ENCODE results near the gene CPEB1.
A peak's percentile ranks its signal among the peaks of the same experiment; 100 is the strongest.
"Not testable (repeated sequence)": the region's sequence is repeated elsewhere in the genome, so short reads cannot be mapped to it uniquely, and the experiment has no call there.

Gene CPEB1

DNA sequence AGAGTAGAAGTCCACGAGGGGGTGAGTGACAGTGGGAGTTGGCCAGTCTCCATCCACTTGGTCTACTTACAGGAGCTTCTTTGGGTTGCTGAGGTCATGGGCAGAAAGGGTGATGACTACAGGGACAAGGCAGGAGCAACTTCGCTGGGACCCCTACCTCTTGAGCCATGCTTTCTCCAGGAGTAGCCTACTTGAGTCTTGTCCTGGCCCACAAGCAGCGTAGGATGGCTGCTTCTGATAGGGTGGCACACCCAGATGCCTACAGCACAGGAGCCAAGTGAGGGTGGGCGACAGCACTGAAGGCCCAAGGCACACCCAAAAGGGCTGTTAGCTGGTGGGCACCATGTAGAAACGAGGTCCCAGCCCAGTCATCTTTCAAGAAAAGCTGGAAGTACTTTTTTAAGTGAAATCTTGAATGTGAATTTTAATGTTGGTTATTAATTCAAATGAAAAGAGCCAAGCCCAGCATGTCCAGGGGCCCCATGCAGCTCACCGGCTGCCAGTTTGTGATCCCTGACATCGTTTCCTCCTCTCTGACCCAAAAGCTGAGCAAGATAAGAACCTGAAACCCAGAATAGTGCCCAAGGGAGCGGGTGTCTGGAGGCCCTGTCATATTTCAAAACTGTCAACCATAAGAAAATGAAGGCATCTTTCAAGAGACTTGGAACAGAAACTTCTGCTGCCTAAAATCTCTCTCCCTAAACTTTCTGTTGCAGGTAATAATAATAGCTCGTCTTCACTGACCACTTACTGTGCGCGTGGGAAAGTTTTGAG, 2.2 kb upstream of the CPEB1 start:
- DNase-seq (ENCODE audit: low spot score): no peak

DNA sequence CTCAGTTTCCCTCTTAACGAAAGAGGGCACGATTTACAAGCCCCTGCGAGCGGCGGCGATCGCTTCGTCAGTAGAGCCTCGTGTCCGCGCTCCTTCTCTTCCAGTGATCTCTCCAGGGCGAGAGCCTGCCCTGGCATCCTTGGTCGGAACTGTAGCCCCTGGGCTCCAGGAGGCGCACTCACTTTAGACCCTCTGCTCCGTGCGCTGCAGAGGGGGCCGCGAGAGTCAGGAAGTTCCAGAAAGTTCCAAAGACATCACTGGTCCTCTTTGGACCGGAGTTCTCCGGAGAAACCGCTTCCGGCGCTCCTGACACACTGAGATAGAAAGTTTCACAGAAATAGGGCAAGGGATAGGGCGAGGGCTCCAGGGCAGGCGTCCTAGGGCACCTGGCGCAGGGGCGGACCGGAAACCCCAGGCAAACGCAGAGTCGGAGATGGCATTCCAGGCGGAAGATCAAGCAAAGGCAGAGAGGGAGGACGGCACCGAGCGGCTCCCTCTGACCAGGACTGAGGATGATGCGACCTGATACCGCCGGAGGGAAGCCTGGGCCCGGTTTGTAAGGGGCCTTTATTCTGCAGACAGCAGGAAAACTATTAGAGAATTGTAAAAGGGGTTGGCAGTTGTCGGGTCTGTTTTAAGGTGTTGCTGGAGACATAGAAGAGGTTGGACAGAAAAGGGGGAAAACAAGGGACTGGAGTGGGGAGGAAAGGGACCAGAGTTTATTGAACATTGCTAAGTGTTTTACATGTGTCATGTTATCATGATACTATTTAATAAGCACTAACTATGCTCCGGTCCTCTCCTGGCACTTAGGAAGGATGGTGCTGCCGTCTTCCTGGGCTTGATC, 1.3 kb upstream of the CPEB1 start:
- no peak for DNase-seq (ENCODE audit: low spot score)

DNA sequence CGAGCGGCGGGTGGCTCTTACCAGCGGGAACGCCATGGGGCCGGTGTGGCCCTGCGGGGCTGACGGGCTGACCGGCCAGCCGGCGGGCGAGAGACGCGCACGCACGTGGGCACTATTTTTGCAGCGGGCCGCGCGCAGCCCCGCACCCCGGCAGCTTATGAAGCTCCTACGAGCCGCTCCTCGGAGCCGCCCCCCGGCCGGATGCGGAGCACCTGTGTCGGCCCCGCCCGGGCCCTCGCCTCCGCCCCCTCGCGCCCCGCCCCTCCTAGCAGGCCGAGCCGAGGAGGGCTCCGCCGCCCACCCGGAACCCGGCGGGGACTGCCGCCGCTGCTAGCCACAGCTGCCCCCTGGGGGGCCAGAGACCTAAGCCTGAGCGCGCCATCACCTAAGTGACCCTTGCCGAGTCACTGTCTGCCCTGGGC, 683 bp upstream of the CPEB1 start:
- peak; percentile 26 for DNase-seq (ENCODE audit: low spot score)

DNA sequence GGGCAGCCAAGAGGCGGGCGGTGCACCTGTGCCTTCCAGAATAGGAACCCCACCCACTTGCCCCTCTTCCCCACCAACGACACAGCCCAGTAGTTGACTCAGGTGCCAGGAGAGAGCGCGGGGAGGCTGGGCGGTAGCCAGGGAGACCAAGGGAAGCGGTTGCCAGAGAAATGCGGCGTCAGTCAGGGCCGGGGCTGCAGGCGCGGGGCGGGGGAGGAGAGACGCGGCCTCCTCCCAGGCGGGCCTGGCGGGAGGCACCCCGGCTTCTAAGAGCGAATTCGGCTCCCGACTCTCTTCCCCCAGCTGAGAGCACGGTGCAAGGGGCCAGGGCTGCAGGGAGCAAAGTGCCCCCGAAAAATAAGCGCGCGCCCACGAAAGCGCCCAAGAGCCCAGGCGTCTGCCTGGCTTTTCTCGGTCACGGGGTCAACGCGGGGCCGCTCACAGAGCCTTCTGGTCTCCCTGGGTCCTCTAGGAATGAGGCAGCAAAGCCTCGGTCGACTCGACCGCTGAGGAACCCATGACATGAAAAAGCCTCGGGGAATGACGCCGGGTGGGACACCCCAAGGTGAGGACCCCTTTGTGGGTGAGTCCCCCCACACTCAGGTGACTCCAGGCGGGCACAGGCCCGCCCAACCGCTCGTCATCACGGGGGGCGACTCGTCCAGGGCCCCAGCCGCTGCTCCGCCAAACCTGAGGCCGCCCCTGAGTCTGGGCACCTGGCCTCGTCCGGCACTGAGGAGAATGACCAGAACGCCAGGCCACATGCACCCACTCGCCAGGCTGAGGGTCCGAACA, 716 bp downstream of the CPEB1 start:
- DNase-seq (ENCODE audit: low spot score): no peak

DNA sequence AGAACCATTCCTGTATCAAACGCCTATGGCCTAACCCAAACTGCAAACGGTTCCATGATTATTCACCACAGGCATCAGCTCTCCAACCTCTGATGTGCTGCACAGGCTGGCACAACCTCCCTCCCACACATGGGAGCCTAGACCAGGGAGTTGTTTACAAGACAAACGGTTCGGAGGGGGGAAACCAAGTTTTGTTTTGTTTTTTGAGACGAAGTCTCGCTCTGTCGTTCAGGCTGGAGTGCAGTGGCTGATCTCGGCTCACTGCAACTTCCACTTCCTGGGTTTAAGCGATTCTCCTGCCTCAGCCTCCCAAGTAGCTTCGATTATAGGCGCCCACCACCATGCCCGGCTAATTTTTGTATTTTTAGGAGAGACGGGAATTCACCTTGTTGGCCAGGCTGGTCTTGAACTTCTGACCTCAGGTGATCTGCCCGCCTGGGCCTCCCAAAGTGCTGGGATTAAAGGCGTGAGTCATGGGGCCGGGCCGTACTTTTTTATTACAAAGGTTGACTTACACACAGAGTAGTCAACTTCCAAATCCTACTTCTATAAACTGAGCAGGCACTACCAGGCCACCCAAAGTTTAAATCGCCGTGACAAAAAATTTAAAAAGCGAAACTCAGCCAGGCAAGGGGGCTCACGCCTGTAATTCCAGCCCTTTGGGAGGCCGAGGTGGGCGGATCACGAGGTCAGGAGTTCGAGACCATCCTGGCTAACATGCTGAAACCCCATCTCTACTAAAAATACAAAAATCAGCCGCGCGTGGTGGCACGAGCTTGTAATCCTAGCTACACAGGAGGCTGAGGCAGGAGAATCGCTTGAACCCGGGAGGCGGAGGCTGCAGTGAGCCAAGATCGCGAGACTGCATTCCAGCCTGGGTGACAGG, 2.0 kb downstream of the CPEB1 start:
- not testable (repeated sequence) for DNase-seq (ENCODE audit: low spot score)

DNA sequence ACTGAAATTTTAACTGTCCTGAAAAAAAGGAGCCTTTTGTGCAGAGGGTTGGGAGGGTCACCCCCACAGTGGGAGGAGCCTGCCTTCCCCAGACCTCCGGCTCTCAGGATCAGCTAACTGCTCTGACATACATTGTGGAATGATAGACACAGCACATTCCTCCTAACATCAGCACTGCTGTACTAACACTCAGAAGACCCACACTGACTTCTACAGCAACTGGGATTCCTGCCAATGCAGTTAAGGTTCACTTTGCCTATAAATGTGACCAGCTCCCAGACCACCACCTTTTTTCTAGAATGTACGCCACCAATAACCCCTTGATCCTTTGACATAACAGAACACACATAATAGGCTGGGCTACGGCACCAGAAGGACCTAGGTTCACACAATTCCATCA, 3.2 kb downstream of the CPEB1 start:
- DNase-seq (ENCODE audit: low spot score): no peak

DNA sequence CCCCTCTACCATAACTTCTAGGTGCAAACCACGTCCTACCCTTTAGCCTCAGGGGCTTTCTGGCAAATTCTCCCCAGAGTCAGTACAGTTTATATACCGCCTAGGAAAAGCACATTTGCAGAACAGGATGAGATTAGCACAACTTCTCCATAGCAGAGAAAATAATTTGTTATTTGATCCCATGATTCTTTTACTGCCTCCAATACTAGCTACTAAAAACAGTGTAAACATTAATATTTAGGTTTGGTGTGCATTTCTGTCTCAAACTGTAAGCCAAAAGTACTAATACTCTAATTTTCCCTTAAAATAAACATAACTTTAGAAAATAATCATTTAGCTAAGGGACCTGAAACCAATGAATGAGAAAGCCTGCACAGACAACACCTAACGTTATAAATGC, 4.5 kb downstream of the CPEB1 start:
- DNase-seq (ENCODE audit: low spot score): no peak

DNA sequence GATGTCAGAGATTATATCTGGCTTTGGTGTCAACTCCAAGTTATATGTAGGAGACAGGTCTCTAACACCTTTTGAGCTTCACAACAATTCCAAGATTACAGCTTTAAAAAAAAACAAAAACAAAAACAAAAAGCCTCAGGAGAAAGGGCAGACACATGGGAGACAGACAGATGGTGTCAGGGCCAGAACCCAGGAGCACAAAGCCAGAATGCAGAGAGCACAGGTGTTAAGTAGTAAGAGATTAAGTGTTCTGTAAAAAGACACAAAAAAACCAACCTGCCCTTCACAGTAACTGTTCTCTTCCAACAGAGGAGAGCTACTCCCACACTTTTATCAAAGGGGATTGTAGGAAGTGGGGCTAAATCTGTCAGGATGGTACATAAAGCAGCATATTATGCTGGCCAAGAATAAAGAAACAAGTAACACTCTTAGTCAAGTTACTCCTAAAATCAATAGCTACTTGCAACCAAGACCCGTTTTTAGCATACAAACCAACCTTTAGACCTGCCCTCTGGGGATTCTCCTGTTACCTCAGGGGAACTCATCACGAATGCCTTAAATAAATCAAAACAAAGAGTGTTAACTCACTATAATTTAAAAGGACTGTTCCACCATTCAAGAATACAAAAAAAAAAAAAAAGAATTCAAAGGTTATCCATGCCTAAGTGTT, 5.9 kb downstream of the CPEB1 start:
- DNase-seq (ENCODE audit: low spot score): no peak

DNA sequence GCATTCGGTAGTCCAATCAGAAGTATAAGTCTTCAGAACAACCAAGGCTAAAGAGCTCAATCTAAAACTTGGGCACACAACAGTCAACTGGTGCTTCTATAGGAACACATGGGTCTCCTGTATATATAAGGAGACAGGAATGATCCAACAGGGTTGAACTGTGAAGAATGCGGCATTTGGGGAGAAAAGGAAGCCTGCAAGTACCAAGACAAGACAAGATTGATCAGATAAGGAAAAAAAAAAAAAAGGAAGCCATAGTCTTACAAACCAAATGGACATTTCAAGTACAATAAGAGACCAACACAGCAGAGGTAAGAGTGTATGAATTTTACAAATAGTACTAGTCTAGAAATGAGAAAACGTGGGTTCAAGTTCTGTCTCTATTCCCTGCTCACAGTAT, 6.5 kb downstream of the CPEB1 start:
- DNase-seq (ENCODE audit: low spot score): no peak

DNA sequence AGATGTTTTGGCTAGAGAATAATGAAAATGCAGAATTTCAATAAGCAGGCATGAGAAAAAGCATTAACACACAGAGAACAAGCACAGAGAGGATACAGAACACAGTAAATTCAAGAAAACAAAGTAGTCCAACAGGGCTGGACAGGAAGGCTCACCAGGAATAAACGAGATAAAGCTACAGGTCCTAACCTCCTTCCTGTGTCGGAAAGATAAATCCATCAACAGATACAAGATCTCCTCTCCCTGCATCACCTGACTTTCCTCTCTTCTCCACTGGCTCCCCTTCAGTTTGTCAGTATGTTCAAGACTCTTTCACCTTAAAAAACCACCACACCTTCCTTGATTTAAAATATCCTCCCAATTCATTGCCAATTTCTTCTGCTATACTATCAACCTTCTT, 11.4 kb downstream of the CPEB1 start:
- DNase-seq (ENCODE audit: low spot score): no peak

DNA sequence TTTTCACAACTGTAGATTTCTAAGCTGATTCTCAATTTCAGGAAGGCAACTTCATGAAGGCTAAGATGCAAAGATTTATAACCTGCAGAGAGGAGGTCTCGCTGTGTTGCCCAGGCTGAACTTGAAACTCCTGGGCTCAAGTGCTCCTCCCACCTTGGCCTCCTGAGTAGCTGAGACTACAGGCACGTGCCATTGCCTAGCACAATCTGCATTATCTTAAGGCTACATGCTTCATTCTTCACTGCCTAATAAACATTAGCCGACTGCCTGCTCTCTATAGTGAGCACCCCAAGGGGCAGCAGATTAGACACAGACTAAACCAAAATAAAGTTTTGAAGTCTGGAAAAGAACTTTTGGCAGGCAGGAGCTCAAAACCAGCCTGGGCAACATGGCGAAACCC, 17.1 kb downstream of the CPEB1 start:
- DNase-seq (ENCODE audit: low spot score): no peak

DNA sequence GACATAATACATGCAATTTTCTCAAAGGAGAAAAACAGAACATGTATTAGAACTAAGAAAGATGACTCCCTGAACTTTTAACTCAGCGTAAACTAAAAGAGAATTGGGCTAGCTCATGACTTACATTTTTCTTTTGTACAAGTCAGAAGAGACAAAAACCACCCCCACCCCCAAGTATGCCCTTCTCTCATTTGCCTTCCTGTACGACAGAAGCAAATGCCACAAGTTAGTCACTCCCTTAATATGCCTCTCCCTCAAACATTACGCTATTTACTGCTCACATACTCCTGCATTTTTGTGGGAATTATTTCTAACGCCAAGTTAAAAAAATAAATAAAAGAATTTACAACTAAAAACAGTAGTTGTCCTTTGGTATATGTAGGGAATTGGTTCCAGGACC, 22.0 kb downstream of the CPEB1 start:
- DNase-seq (ENCODE audit: low spot score): no peak

DNA sequence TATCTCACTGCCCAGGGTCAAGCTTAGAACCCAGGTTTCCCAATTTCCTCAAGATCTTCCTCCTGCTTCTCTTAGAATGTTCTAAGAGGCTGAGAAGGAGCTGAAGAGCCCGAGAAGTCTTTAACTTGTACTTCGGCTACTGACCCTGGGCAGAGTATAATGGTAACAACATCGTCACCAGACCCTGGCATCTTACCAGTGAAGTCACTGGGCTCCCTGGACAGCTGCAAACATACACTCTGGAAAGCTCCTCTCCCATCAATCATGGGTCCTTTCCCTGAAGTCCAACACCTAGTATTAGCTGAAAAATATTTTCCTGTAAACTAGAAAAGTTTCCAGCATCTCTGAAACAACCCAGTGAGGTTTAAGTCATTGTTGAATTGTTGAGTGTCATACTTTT, 22.7 kb downstream of the CPEB1 start:
- no peak for DNase-seq (ENCODE audit: low spot score)

DNA sequence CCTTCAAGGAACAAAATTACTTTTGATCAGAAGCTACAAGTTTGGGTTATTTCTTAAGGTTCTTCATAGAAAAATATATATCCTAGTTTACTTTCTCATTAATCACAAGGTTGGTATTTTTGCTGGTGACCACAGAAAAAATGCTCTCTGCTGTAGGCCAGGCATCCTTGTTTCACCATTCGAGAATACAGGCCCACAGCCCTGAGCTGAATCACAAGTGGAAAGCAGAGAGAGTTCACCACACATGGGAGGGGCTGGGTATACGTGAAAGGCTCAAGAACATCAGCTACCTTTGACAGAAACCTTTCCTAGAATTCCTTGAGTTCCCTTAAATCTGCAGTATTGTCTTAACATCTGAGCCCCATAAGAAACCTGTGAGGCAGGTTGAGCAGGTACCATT, 23.2 kb downstream of the CPEB1 start:
- DNase-seq (ENCODE audit: low spot score): no peak

DNA sequence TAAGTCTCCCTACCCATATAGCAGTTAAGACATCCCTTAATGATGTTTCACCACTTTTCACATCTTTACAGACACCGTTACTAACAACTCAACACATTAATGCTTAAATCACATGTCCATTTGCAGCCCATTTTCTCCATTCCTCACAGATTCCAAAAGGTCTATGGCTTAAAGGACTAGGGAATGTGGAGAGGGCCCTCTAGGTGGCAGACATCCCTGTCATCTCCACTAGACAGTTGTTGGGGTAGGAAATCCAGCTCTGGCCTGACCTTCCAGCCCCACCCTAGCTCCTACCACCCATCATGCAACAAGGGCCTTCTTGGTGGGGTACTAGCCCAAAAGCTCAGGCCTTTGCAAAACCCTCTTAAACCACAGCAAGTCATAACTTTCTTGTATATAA, 25.2 kb downstream of the CPEB1 start:
- DNase-seq (ENCODE audit: low spot score): no peak

DNA sequence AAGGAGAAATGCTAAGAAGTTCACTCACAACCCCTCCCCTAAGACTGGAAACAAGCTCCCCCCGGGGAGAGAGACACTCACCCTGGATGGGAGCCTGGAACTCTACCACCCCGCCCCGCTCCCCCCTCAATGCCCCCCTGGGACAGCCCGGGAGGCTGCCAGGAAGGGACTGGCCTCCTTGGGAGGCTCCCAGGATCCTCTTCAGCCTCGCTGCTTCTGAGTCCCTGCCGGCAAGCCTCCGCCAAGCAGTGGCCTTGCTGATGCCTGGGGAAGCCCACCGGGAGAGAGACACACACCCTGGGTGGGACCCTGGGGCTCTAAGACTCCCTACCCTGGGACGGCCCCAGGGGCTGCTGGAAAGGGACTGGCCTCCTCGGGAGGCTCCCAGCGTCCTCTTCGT, 33.4 kb downstream of the CPEB1 start:
- no peak for DNase-seq (ENCODE audit: low spot score)

DNA sequence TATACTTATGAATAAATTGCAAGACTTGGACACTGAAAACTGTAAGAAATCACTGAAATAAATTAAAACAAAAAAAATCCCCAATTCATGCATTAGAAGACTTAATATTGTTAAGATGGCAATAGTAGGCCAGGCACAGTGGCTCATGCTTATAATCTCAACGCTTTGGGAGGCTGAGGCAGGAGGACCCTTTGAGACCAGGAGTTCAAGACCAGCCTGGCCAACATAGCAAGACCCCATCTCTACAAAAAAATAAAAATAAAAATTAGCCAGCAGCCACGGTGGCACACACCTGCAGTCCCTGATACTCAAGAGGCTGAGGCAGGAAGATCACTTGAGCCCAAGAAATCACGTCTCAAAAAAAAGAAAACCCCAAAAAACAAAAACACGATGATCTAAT, 35.8 kb downstream of the CPEB1 start:
- no peak for DNase-seq (ENCODE audit: low spot score)

DNA sequence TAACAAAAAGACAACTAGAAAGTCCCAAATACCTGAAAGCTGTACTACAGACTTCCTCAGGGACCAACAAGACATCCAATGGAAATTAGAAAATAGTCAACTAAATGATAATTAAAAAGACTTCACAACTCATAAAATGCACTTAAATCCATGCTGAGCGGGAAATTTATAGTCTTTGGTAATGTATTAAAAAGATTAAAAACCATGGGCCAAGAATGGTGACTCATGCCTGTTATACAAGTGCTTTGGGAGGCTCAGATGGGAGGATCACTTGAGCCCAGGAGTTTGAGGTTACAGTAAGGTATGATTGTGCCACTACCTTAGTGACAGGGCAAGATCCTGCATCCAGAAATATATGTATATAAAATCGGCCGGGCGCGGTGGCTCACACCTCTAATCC, 45.0 kb downstream of the CPEB1 start:
- DNase-seq (ENCODE audit: low spot score): no peak

DNA sequence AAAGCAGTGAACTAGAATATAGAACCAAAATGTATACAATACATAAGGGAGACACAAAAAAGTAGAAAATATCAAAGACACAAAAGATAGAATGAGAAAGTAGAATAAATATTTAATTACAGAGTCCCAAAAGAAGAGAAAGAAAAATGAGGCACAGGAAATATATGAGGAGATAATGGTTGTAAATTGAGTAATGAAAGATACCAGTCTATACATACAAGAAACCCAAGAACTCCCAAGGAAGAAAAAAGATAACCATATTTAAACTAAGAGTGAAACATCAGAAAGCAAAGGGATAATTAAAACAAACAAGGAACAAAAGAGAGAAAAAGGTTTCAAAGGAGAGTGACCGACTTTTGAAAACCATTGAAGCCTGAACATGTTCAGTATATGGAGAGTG, 47.3 kb downstream of the CPEB1 start:
- no peak for DNase-seq (ENCODE audit: low spot score)

DNA sequence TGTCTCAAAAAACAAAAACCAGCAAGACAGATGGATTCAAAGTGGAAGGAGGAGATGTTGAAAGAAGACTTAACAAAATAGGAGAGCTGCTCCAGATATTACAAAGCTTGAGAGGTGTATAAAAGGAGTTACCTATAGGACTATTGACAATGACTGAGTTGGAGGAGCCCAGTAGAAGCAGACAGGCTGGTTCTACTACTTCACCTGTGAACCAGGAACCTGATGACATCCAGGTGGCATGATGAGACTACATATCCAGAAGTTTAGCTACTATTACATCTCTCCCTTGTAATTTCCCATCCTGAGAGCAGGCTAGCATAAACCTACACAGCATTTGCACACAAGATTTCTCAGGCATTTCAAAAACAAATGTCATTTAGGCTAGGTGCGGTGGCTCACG, 49.3 kb downstream of the CPEB1 start:
- DNase-seq (ENCODE audit: low spot score): no peak

DNA sequence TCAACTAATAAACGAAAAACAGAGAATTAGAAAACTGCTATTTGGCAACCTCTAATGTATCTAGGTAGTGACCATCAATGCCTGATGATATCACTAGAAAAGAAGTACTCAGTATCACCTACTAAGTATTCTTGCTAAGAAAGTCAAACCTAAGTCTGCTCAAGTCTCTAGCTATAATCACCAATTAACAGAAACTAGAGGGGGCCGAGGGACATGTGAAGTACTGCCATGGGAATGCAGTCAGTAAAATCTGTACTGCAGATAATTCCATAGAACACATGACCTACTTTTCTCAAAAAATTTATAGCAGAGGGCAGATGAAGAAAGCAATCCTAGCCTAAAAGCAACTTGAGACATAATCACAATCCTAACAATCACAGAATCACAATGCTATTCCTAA, 51.4 kb downstream of the CPEB1 start:
- no peak for DNase-seq (ENCODE audit: low spot score)
